Nephron (organoid): ENCODE results near the gene HAPSTR1.

Experiments used
- H3K27ac Mint-ChIP-seq, 3 experiments: 2 replicates each; pipeline ENCODE4 v1.8.0; 2020; ENCODE audit warnings: mixed read lengths in 3 of 3, mild to moderate bottlenecking in 2 of 3, moderate library complexity in 1 of 3
- H3K27me3 Mint-ChIP-seq: 2 replicates; pipeline ENCODE4 v1.8.0; 2021; ENCODE audit warnings: low read depth, mild to moderate bottlenecking, moderate library complexity, mixed read lengths
- H3K36me3 Mint-ChIP-seq: 2 replicates; pipeline ENCODE4 v1.8.0; 2020; ENCODE audit warnings: low read depth, mixed read lengths
- H3K4me1 Mint-ChIP-seq: 2 replicates; pipeline ENCODE4 v1.8.0; 2020; ENCODE audit warnings: mixed read lengths
- H3K4me3 Mint-ChIP-seq, 3 experiments: 2 replicates each; pipeline ENCODE4 v1.8.0; 2020; ENCODE audit warnings: mild to moderate bottlenecking in 3 of 3, mixed read lengths in 3 of 3, moderate library complexity in 2 of 3
- H3K9me3 Mint-ChIP-seq: 2 replicates; pipeline ENCODE4 v1.8.0; 2020; ENCODE audit warnings: mixed read lengths
- TF ChIP-seq, protein P1 (sequence below), 3 experiments: fragments of 200-600 bp; sonication (generic); IDR thresholded peaks; one replicate each; pipeline ENCODE4 v1.5.0; 2021; ENCODE audit warnings: antibody characterized with exemption in 3 of 3; ENCODE audit not compliant: unreplicated experiment in 3 of 3

The HAPSTR1 gene

DNA sequence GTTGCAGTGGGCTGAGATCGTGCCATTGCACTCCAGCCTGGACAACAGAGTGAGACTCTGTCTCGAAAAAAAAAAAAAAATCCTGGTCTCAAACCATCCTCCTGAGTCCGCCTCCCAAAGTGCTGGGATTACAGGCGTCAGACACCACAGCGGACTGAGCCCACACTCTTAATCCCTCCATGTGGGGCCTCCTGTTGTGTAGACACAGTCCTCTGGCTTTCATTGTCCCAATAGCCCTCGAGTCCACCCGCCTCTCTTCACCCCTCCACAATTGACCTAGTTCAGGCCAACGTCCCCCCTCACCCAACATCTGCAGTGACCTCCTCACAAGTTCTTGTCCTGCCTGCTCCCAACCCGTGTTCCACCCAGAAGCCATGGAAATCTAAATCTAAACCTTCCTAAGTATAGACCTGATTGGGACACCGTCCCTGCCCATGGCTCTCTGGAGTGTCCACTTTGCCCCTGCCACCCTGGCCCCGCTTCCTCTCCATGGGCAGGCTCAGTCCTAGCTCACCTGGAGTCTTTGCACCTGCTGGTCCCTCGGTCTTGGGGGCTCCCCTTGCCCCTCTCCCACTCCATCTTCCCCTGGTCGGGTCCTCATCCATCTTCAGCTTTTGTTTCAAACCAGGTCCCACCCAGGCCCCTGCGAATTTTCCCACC lies 46.7 kb downstream of the HAPSTR1 start:
- no peaks in the 10 kb centered on the region for H3K4me1 Mint-ChIP-seq
- no peak overlapping the region for H3K27ac Mint-ChIP-seq
- H3K27me3 Mint-ChIP-seq, result peaks cover 11% of the 10 kb centered on the region
- TF ChIP-seq, protein P1, sequence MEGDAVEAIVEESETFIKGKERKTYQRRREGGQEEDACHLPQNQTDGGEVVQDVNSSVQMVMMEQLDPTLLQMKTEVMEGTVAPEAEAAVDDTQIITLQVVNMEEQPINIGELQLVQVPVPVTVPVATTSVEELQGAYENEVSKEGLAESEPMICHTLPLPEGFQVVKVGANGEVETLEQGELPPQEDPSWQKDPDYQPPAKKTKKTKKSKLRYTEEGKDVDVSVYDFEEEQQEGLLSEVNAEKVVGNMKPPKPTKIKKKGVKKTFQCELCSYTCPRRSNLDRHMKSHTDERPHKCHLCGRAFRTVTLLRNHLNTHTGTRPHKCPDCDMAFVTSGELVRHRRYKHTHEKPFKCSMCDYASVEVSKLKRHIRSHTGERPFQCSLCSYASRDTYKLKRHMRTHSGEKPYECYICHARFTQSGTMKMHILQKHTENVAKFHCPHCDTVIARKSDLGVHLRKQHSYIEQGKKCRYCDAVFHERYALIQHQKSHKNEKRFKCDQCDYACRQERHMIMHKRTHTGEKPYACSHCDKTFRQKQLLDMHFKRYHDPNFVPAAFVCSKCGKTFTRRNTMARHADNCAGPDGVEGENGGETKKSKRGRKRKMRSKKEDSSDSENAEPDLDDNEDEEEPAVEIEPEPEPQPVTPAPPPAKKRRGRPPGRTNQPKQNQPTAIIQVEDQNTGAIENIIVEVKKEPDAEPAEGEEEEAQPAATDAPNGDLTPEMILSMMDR (IDR thresholded peaks at IDR 0.05; ENCODE audit: unreplicated experiment in 3 of 3), result no peak
- H3K9me3 Mint-ChIP-seq, result no peaks in the 10 kb centered on the region
- H3K36me3 Mint-ChIP-seq, result peaks cover 4% of the 10 kb centered on the region
- H3K4me3 Mint-ChIP-seq, result no peak overlapping the region

DNA sequence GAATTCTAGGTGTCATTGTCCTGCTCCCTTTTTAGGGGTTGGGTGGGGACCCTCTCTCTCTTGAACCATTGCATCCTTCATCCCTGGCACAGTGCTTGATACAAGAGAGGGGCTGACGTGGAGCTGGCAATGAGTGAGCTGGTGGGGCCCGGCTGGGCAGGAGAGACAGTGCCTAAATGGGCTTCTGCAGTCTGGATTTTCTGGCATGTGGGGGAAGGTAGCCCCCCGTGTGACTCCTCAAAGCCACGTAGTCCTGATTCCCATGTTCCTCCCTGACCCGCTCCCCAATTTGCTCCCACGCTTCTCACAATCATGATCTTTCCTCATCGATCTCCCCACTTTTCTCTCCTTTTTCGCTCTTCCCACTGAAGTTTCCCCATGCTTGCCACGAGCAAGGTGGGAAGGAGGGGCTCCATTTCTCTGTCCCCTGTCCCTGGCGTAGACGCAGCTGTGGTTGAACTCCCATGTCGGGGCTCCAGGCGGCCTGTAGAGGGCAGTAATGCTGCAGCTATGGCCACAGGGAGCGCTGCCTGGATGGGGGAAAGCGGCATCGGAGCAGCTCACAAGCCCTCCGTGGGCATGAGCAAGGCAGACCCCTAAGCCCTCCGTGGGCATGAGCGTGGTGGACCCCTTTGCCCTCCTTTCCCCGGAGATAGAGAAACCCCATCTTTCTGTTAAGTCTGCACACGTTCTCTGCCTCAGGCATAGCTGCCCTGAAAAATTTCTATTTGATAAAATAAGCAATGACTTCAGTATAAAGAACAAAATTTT lies 47.5 kb downstream of the HAPSTR1 start:
- Mint-ChIP-seq H3K9me3 (no peaks in the 10 kb centered on the region), H3K4me1 (no peaks in the 10 kb centered on the region), H3K36me3 (peaks cover 4% of the 10 kb centered on the region), H3K27me3 (peaks cover 11% of the 10 kb centered on the region), H3K4me3 (no peak overlapping the region), H3K27ac (no peak overlapping the region)
- TF ChIP-seq, protein P1 (IDR thresholded peaks at IDR 0.05; ENCODE audit: unreplicated experiment in 3 of 3), result peak; percentile 85 to 92 (median 87)

DNA sequence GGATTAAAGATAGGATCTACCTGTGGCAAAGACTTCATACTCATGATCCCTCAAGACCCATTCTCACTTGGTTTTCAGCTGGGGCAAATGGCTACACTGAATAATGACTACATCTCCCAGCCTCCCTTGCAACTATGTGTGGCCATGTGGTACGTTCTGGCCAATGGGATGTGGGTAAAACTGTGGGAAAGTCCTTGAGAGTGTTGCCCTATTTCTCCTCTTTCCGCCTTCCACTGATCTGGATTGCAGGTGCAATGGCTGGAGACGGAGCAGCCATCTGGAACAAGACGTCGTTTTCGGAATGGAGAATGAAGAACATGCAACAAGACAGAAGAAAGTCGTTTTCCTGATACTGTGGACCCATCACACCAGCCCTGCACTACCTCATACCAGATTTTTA lies 48.5 kb downstream of the HAPSTR1 start:
- Mint-ChIP-seq H3K27me3 (peaks cover 14% of the 10 kb centered on the region), H3K27ac (no peak overlapping the region), H3K36me3 (peaks cover 4% of the 10 kb centered on the region), H3K9me3 (no peaks in the 10 kb centered on the region), H3K4me3 (no peak overlapping the region), H3K4me1 (no peaks in the 10 kb centered on the region)
- TF ChIP-seq, protein P1 (IDR thresholded peaks at IDR 0.05; ENCODE audit: unreplicated experiment in 3 of 3), result no peak
